ENCODE measurements around the gene MYCN. TPM values are rescaled to one million over a fixed set of nuclear protein-coding genes. Genes with fewer than 3 reads are reported as not detected.

Gene MYCN
- total RNA-seq, 4 donors from 2014 or later: 0.57 to 3.8 (median 1.6) TPM

DNA sequence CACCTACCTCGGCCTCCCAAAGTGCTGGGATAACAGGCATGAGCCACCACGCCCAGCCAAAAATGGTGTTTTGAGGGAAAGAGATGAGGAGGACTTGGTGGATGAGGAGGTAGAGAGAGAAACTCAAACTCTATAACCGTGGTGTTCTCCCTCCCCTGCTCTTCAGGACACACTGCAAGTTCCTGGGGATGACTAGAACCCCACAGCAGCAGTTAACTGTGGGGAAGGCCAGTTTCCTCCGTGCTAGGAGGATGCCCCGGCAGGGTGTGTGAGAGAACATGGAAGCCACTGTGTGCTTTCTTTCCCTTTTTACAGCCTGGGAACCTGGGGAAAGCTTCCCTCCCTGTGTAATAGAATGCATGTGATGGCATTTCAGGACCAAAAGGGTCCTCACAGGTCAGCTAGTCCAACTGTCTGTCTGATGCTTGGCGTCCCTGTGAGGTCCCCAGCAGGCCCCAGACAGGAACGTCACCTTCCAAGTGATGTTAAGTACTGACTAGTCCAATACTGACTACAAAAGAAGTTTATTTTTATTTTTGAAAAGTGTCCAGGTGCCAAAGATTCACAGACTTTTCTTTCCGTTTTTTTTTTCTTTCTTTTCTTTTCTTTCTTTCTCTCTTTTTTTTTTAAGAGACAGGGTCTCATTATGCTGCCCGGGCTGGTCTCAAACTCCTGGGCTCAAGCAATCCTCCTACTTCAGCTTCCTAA lies 38.9 kb downstream of the MYCN start:
- no peaks in the 10 kb centered on the region for H3K4me1 ChIP-seq
- no peak overlapping the region for H3K27ac ChIP-seq
- no peaks in the 10 kb centered on the region for H3K9me3 ChIP-seq
- TF ChIP-seq EP300 (IDR thresholded peaks at IDR 0.05) (no peak), POLR2A (IDR thresholded peaks at IDR 0.05) (no peak), POLR2AphosphoS5 (IDR thresholded peaks at IDR 0.05) (no peak)
- TF ChIP-seq, protein P1, sequence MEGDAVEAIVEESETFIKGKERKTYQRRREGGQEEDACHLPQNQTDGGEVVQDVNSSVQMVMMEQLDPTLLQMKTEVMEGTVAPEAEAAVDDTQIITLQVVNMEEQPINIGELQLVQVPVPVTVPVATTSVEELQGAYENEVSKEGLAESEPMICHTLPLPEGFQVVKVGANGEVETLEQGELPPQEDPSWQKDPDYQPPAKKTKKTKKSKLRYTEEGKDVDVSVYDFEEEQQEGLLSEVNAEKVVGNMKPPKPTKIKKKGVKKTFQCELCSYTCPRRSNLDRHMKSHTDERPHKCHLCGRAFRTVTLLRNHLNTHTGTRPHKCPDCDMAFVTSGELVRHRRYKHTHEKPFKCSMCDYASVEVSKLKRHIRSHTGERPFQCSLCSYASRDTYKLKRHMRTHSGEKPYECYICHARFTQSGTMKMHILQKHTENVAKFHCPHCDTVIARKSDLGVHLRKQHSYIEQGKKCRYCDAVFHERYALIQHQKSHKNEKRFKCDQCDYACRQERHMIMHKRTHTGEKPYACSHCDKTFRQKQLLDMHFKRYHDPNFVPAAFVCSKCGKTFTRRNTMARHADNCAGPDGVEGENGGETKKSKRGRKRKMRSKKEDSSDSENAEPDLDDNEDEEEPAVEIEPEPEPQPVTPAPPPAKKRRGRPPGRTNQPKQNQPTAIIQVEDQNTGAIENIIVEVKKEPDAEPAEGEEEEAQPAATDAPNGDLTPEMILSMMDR (IDR thresholded peaks at IDR 0.05): no peak
- H3K36me3 ChIP-seq: no peaks in the 10 kb centered on the region
- DNase-seq (ENCODE audit: low spot score in 2 of 2): no peak
- H3K27me3 ChIP-seq: no peaks in the 10 kb centered on the region
- H3K4me3 ChIP-seq: no peak overlapping the region
- 71% methylated on average over 9 of the region's 9 CpGs for WGBS

DNA sequence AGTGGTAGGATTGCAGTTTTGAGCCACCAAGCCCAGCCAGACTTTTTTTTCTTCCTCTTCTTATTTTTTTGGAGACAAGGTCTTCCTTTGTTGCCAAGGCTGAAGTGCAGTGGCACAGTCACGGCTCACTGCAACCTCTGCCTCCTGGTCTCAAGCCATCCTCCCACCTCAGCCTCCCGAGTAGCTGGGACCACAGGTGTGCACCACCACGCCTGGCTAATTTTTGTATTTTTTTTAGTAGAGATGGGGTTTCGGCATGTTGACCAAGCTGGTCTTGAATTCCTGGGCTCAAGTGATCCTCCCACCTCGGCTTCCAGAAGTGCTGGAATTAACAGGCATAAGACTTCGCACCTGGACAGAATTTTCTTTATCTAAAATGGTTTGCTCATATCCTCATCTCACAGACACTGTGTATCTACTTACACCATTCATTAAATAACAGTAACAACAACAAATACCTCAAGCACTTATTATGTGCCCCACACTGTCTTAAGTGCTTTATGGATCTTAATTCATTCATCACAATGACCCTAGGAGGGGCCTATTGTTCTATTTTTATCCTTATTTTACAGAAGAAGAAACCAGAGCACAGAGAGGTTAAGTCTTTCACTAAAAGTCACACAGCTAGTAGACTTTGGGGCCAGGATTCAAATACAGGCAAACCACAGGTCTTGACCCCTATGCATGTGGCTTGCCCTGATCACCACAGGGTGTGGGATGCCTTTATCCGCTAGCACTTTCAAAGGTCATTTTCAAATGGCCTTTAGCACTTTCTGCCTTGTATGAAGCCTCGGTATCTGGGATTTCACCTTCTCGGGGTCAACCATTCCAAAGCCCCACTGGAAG lies 39.6 kb downstream of the MYCN start:
- no peaks in the 10 kb centered on the region for H3K4me1 ChIP-seq
- no peak for DNase-seq (ENCODE audit: low spot score in 2 of 2)
- H3K27me3 ChIP-seq: no peaks in the 10 kb centered on the region
- H3K36me3 ChIP-seq: no peaks in the 10 kb centered on the region
- WGBS: 83% methylated on average over 9 of the region's 9 CpGs
- no peak overlapping the region for H3K4me3 ChIP-seq
- no peak overlapping the region for H3K27ac ChIP-seq
- TF ChIP-seq EP300 (IDR thresholded peaks at IDR 0.05): no peak
- TF ChIP-seq POLR2A (IDR thresholded peaks at IDR 0.05): no peak
- TF ChIP-seq, protein P1 (IDR thresholded peaks at IDR 0.05): no peak
- no peak for TF ChIP-seq POLR2AphosphoS5 (IDR thresholded peaks at IDR 0.05)
- H3K9me3 ChIP-seq: no peaks in the 10 kb centered on the region

DNA sequence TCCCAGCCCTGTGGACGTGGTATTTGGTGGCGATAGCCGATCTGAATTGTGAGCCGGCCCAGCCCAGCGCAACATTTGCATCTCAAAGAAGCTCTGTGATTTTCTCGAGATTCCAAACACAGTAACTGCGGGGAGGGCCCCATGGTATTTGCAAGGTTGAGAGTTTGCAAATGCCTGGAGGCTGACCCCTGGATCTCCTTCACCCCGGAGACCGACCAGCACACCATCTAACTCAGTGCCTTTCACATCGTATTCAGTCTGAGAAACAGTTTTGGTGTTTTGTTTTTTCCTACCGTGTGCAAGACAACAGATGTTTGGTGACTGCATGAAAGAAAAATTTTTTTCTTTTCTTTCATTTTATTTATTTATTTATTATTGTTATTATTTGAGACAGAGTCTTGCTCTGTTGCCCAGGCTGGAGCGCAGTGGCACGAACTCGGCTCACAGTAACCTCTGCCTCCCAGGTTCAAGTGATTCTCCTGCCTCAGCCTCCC lies 40.3 kb downstream of the MYCN start:
- Histone ChIP-seq H3K36me3 (no peaks in the 10 kb centered on the region), H3K27ac (no peak overlapping the region), H3K4me3 (no peak overlapping the region), H3K9me3 (no peaks in the 10 kb centered on the region), H3K4me1 (no peaks in the 10 kb centered on the region), H3K27me3 (no peaks in the 10 kb centered on the region)
- DNase-seq (ENCODE audit: low spot score in 2 of 2): no peak
- 84% methylated on average over 14 of the region's 14 CpGs for WGBS
- no peak for TF ChIP-seq POLR2AphosphoS5 (IDR thresholded peaks at IDR 0.05)
- no peak for TF ChIP-seq POLR2A (IDR thresholded peaks at IDR 0.05)
- no peak for TF ChIP-seq EP300 (IDR thresholded peaks at IDR 0.05)
- TF ChIP-seq, protein P1 (IDR thresholded peaks at IDR 0.05): no peak

DNA sequence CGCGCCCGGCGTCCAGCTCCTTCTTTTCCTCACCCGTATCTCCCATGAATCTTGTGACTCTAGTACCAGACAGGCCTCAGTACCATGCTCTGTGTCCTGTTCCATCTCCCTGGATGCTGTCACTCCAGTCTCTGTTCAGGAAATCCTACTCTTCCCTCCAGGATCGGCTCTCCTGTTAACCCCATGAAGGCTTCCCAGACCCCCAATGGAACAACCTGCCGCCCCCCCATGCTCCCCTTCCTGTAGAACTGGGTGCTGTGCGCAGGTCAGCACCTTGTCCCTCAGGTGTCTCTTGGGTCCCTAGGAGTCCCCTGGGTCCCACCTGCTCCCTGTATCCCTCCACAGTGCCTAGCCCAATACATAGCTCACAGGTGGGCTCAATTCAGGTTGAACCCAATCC lies 41.3 kb downstream of the MYCN start:
- TF ChIP-seq POLR2A (IDR thresholded peaks at IDR 0.05): no peak
- TF ChIP-seq, protein P1 (IDR thresholded peaks at IDR 0.05): no peak
- TF ChIP-seq EP300 (IDR thresholded peaks at IDR 0.05): no peak
- no peak for TF ChIP-seq POLR2AphosphoS5 (IDR thresholded peaks at IDR 0.05)
- Histone ChIP-seq H3K27ac (no peak overlapping the region), H3K36me3 (no peaks in the 10 kb centered on the region), H3K4me3 (no peak overlapping the region), H3K4me1 (no peaks in the 10 kb centered on the region), H3K27me3 (no peaks in the 10 kb centered on the region), H3K9me3 (no peaks in the 10 kb centered on the region)
- 95% methylated on average over 8 of the region's 8 CpGs for WGBS
- no peak for DNase-seq (ENCODE audit: low spot score in 2 of 2)
